ENCODE measurements around the gene NUP205.

NUP205 gene

GRCh38 chr7:135557455-135558336, at the start of gene NUP205:
Gene NUP205, plus strand, starts transcription at chr7:135557917. Its CDS starts 28 bp downstream, at chr7:135557945.
- peak; percentile 87 for DNase-seq (ENCODE audit: low spot score)

DNA sequence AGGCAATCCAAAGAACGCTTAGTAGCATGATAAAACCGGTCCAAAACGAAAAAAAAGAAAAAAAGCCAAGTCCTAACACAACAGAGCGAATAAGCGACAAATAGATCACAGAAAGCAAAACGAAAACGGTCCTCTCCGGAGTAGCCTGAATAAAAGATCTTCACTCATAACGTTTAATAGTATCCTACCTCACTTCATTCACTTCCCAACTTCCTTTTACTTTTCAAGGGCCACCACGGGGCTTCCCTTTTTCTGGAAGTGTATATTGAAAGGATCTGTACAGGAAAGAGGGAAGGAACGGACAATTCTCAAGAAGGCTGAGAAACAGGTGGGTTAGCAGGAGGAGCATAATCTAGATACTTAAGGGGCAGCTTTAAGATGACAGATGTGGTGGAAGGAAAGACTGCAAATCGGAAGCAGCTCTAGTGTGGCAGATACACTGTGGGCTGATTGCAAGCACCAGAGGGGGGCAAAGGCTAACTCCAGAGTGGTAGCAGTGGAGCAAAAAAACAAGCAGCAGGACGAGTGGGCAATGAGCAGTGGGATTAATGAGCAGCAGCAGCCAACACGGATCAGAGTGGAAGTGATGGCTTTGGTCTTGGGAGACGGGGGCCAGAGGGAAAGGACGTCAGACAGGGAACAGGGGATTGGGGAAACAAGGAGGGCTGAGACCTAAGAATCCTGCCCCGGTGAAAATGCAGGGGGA, 48.7 kb upstream of the NUP205 start:
- DNase-seq (ENCODE audit: low spot score), result peak; percentile 52

DNA sequence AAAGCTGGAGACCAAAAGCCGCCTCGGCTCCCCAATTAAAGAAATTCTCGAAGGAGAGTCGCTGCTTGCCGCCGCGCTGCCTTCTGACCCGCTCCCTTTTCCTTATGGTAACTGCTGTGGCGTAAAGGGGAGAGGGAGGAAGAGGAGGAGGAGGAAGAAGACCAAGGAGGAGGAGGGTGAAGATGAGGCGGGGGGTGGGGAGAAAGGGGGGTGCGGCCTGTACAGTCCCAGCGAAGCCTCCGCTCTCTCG, 48.2 kb upstream of the NUP205 start:
- no peak for DNase-seq (ENCODE audit: low spot score)

- peak; percentile 97 for DNase-seq (ENCODE audit: low spot score)
These were observed 47.7 kb upstream of the NUP205 start, which contains the start of gene CNOT4 for GRCh38 chr7:135509839-135510591. Gene CNOT4, minus strand, starts transcription at chr7:135510102. Its CDS starts 71,771 bp downstream, at chr7:135438331.

GRCh38 chr7:135510592-135511183, 47.0 kb upstream of the NUP205 start:
- DNase-seq (ENCODE audit: low spot score), result no peak

- peak; percentile 53 for DNase-seq (ENCODE audit: low spot score)
These were observed 45.4 kb upstream of the NUP205 start for GRCh38 chr7:135512135-135512887.

- DNase-seq (ENCODE audit: low spot score), result no peak
These were observed 42.9 kb upstream of the NUP205 start for GRCh38 chr7:135514856-135515255.

GRCh38 chr7:135517060-135517459, 40.7 kb upstream of the NUP205 start:
- peak; percentile 48 for DNase-seq (ENCODE audit: low spot score)

GRCh38 chr7:135518748-135519147, 39.0 kb upstream of the NUP205 start:
- DNase-seq (ENCODE audit: low spot score), result no peak

DNA sequence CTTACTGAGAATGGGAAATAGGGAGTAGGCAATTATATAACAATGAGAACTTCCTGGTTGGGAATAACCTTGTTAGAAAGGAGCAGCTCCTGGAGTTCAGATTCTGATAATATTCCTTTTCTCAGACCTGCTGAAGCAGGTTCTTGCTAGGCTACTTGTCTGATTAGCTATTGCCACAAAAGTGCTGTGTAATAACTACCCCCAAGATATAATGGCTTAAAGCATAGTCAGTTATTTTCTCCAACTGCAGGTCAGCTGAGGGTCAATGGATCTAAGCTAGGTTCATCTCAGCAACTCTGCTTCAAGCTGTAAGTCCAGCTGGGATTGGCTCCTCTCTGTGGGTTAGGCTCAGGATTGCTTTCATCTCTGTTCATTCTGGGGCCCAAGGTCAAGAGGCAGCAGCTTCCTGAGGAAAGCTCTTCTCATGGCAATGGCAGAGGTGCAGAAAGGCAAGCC, 38.5 kb upstream of the NUP205 start:
- no peak for DNase-seq (ENCODE audit: low spot score)

GRCh38 chr7:135519871-135520270, 37.8 kb upstream of the NUP205 start:
- DNase-seq (ENCODE audit: low spot score), result no peak

GRCh38 chr7:135522509-135522908, 35.2 kb upstream of the NUP205 start:
- DNase-seq (ENCODE audit: low spot score), result no peak

GRCh38 chr7:135523146-135523545, 34.6 kb upstream of the NUP205 start:
- no peak for DNase-seq (ENCODE audit: low spot score)

DNA sequence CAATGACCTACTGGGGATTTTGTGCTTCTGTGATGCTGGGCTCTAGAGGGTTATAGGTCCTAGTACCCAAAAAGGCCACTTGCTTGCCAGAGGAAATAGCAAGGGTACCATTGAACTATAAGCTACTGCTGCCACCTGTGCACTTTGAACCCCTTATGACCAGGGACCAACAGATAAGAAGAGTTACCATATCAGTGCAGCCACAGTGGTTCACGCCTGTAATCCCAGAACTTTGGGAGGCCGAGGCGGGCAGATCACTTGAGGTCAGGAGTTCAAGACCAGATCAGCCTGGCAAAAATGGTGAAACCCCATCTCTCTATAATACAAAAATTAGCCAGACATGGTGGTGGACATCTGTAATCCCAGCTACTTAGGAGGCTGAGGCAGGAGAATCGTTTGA, 32.3 kb upstream of the NUP205 start:
- DNase-seq (ENCODE audit: low spot score), result no peak

- DNase-seq (ENCODE audit: low spot score), result no peak
These were observed 30.7 kb upstream of the NUP205 start for GRCh38 chr7:135527025-135527424.

DNA sequence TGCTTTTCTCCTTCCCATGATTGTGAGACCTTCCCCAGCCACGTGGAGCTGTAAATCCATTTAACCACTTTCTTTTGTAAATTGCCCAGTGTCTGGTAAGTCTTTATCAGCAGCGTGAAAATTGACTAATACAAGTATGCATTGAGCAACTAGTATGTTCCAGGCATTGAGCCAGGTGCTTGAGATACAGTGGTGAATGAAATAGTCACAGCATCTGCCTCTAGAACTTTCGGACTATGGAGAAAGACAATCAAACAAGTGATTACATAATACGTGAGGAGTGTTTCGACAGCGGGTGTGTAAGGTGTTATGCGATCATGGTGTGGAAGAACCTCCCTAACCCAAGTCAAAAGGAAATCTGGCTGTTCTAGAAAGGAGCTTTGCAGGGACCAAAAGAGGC, 21.6 kb upstream of the NUP205 start:
- DNase-seq (ENCODE audit: low spot score), result no peak

- DNase-seq (ENCODE audit: low spot score), result no peak
These were observed 20.3 kb upstream of the NUP205 start for GRCh38 chr7:135537453-135537852.

DNA sequence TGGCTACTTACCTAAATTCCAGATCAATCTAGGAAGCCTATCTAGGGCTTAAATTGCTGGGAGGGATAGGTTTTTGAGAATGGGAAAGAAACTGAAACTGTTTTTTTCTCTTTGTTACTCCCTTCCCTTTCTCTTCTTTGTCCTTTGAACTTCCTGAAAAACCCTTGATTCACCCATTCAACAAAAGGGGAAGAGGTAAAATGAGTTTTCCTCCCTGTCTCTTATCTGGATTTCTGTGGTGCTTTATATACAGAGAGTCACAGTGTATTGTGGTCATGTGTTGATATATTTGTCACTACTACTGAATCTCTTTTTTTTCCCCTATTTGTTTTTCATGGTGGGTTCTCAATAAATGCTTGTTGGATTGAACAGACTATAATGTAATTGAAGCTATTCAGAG, 19.8 kb upstream of the NUP205 start:
- no peak for DNase-seq (ENCODE audit: low spot score)

GRCh38 chr7:135538376-135538775, 19.3 kb upstream of the NUP205 start:
- DNase-seq (ENCODE audit: low spot score), result no peak

DNA sequence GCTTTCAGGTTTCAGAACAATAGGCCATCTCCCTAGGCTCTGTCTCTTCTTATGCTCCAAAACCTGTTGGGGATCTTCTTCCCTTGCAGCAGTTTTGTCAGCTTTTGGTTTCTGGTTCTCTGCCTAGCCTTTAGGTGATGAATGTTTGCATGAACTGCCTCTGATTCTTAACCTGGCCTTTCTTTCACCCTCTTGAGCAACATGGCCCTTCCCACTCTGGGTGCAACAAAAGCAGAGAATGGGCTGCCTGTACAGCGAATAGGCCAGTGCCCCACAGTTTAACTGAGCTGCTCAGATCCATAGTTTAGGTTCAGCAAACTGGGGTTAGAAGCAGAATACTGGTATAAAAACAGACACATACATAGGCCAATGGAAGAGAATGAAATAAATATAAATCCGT, 18.1 kb upstream of the NUP205 start:
- DNase-seq (ENCODE audit: low spot score), result no peak

GRCh38 chr7:135541029-135541428, 16.7 kb upstream of the NUP205 start:
- no peak for DNase-seq (ENCODE audit: low spot score)

DNA sequence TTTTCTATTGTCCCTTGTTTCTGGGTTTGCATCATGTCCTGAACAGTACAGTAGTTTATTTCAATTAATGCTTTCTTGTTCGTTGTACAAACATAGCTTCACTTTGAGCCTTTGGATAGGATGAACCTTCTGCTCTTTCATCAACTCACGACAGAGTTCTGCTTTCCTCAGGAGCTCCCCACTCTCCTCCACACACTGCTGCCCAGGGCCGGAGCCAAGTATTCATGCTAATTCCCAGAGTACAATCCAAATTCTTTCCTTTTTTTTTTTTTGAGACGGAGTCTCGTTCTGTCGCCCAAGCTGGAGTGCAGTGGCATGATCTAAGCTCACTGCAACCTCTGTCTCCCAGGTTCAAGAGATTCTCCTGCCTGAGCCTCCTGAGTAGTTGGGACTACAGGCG, 7.5 kb upstream of the NUP205 start:
- DNase-seq (ENCODE audit: low spot score), result no peak
